Prostate gland (tissue), 2 donors: Measurements from ENCODE around the gene RORC.

ENCODE experiments used
- POLR2A ChIP-seq: fragments of 450-650 bp; IDR thresholded peaks from one replicate; pipeline ENCODE4 v1.6.1; 2016; ENCODE audit warnings: antibody characterized with exemption, mild to moderate bottlenecking
- POLR2AphosphoS5 ChIP-seq: sonication (generic); formaldehyde crosslinking; IDR thresholded peaks from one replicate; pipeline ENCODE4 v1.6.1; 2017; ENCODE audit warnings: antibody characterized with exemption
- TF ChIP-seq, protein P1 (sequence below), 4 experiments: fragments of 200-600 bp in 2 of 4; fragments of 450-650 bp in 2 of 4; sonication (generic) in 2 of 4; IDR thresholded peaks; 1 replicate in 3 of 4; 2 replicates in 1 of 4; pipeline ENCODE4 v1.5.1; 2016 to 2019; ENCODE audit warnings: antibody characterized with exemption in 4 of 4, mild to moderate bottlenecking in 2 of 4, moderate library complexity in 2 of 4

DNA sequence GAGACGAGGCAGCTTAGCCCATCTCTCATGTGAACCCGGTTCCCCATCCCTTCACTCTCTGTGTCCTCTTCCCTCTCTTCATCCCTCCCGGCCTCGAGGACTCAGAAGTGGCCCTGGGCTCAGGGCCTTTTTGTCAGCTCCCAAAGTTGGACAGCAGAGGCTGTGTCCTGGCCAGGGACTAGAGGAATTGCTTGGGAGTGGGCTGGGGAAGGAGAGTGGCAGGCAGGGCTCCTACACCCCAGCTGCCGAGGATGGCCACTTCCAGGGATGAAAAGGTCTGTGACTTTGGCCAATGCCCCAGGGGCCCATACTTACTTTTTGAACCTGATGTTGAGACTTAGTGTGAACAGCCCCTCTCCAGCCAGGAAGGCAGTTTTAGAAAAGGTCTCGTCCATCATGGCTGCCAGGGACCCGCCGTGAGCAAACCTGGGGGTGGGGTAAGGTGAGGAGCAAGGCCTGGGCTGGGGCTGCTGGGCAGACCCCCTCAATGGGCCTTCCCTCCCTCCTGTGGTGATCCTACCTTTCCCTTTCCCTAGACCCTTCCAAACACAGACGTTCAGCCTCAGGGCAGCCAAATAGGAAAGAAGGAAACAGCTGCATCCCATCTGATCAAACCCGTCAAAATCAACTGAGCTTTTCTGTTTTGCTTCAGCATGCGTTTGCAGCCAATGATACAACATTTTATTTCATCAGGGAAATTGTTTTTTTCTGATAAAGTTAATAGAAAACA is 16.4 kb upstream of the RORC start:
- TF ChIP-seq, protein P1, sequence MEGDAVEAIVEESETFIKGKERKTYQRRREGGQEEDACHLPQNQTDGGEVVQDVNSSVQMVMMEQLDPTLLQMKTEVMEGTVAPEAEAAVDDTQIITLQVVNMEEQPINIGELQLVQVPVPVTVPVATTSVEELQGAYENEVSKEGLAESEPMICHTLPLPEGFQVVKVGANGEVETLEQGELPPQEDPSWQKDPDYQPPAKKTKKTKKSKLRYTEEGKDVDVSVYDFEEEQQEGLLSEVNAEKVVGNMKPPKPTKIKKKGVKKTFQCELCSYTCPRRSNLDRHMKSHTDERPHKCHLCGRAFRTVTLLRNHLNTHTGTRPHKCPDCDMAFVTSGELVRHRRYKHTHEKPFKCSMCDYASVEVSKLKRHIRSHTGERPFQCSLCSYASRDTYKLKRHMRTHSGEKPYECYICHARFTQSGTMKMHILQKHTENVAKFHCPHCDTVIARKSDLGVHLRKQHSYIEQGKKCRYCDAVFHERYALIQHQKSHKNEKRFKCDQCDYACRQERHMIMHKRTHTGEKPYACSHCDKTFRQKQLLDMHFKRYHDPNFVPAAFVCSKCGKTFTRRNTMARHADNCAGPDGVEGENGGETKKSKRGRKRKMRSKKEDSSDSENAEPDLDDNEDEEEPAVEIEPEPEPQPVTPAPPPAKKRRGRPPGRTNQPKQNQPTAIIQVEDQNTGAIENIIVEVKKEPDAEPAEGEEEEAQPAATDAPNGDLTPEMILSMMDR (IDR thresholded peaks at IDR 0.05), result no peak
- no peak for TF ChIP-seq POLR2AphosphoS5
- TF ChIP-seq POLR2A, result no peak
